Gastroesophageal sphincter (tissue), 3 donors: ENCODE data around the gene ISYNA1.

Experiments
- CTCF ChIP-seq, 4 experiments: fragments of 200-600 bp in 2 of 4; fragments of 450-650 bp in 2 of 4; sonication (generic) in 1 of 4; IDR thresholded peaks; one replicate each; pipeline ENCODE4 v1.5.1; 2017 to 2019; ENCODE audit warnings: antibody characterized with exemption in 4 of 4, mild to moderate bottlenecking in 2 of 4, moderate library complexity in 2 of 4
- POLR2A ChIP-seq, 2 donors: fragments of 450-650 bp; IDR thresholded peaks; one replicate each; pipeline ENCODE4 v1.6.1; 2017; ENCODE audit warnings: antibody characterized with exemption in 2 of 2, mild to moderate bottlenecking in 2 of 2, moderate library complexity in 1 of 2

- no peak for TF ChIP-seq POLR2A (IDR thresholded peaks at IDR 0.05)
- TF ChIP-seq CTCF (IDR thresholded peaks at IDR 0.05): no peak
These were observed 6.4 kb downstream of the ISYNA1 start for GRCh38 chr19:18431351-18432197.
